Hypothalamus (tissue), 51 donors: ENCODE measurements around the gene ELOVL5.
"Not testable (repeated sequence)": the region's sequence is repeated elsewhere in the genome, so short reads cannot be mapped to it uniquely, and the experiment has no call there.

Experiments used
- DNase-seq, 51 donors: peaks; one replicate each; lab custom pipeline; 2025; lab: John Stamatoyannopoulos, UW

Gene ELOVL5

DNA sequence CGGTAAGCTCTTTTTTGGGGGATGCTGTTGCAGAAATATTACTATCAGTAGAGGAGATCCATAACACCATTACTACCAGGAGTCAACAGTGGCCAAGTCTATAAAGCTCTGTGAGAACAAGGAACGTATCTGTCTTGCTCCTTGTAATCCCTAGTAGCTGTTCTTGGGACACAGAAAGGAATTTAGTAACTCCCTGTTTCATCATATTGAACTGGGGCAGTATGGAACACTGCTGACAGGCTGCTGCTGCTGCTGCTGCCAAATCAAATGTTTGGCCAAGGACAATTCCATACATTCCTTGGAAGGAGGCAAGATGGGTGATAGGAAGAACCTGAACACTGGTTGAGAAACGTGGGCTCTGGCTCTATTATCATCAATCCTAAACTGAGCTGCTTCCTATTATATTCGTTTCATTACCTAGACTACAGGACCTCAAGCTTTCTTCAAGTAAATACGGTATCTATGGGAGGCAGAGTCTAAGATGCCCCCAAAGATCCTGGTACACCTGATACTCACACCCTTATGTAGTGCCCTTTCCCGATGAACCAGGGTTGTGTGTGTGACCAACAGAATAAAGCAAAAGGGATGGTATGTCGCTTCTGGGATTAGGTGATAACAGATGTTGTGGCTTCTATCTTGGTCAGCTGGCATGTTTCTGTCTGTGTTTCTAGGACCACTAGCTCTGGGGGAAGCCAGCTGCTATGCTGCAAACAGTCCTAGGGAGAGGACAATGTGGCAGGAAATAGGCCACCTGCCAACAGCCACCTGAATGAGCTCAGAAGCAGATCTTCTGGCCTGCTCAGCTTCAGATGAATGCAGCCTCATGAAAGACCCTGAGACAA lies 39.5 kb downstream of the ELOVL5 start:
- no peak for DNase-seq

DNA sequence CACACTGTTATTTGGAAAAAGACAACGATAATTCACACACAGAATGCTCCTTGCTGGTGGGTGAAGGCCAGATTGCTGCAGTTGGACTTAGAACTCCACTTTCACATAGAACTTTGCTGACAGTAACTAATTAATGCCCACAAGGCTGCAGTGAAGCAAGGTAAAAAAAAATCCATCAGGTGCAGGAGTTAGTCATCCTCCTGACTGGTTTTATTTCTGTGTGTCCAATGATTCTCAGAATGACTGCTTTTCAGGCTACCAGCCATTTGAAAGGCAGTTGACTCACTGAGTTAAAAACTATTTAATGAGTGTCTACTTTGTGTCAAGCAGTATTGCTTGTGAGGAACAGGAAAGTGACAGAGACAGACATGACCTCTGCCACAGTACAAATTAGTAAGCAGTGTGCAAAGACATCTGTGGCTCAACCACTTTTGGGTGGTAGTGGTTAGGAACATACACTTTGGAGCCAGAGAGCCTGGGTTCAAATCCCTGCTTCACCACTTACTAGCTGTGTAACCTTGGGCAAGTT lies 41.9 kb downstream of the ELOVL5 start:
- no peak for DNase-seq

DNA sequence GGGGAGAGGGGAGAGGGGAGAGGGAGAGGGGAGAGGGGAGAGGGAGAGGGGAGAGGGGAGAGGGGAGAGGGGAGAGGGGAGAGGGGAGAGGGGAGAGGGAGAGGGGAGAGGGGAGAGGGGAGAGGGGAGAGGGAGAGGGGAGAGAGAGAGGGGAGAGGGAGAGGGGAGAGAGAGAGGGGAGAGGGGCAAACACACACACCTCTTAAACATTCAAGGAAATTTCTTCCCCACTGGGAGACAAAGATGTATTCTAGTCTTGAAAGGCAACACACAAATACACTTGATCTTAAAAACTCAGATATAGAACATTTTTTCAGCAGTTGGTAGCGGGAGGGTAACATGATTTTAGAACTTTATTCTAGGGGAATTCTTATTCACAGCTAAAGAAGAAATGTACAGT lies 42.5 kb downstream of the ELOVL5 start:
- not testable (repeated sequence) for DNase-seq

DNA sequence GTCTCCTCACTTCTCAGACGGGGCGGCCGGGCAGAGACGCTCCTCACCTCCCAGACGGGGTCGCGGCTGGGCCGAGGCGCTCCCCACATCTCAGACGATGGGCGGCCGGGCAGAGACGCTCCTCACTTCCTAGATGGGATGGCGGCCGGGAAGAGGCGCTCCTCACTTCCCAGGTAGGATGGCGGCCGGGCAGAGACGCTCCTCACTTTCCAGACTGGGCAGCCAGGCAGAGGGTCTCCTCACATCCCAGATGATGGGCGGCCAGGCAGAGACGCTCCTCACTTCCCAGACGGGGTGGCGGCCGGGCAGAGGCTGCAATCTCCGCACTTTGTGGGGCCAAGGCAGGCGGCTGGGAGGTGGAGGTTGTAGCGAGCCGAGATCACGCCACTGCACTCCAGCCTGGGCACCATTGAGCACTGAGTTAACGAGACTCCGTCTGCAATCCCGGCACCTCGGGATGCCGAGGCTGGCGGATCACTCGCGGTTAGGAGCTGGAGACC lies 43.2 kb downstream of the ELOVL5 start:
- not testable (repeated sequence) for DNase-seq

DNA sequence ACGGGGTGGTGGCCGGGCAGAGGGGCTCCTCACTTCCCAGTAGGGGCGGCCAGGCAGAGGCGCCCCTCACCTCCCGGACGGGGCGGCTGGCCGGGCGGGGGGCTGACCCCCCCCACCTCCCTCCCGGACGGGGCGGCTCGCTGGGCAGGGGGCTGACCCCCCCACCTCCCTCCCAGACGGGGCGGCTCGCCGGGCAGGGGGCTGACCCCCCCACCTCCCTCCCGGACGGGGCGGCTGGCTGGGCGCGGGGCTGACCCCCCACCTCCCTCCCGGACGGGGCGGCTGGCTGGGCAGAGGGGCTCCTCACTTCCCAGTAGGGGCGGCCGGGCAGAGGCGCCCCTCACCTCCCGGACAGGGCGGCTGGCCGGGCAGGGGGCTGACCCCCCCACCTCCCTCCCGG lies 43.8 kb downstream of the ELOVL5 start:
- not testable (repeated sequence) for DNase-seq

DNA sequence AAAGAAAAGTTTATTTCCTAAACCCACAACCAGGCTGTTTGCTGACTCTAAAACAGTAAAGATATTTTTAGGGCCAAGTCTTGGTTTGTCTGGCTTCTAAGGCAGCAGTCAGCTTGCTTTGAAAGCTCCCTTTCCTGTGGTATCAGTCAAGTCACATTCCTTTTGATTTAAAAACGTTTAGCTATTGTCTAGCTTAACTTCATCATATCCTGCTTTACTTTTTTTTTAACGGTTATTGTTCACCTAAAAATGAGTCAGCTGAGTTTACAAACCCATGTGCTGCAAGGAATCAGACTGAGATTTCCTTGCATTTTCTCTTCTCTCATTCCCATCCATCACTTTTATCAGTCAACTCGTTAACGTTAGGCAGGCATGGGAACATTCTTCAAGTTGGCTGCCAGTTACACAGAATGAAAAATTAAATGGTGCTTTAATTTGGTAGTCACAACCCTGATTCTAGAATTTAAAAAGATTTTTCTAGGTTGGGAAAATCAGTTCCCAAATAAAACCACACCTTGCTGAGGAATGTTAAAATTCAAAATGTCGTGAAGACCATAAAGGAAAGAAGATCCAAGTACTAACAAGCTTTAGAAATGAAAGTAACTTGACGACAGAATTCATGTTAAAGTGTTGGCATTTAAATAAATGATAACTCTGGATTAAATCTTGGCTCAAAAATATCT lies 45.9 kb downstream of the ELOVL5 start:
- peak in 1 of 51 donors; percentile 34 for DNase-seq

DNA sequence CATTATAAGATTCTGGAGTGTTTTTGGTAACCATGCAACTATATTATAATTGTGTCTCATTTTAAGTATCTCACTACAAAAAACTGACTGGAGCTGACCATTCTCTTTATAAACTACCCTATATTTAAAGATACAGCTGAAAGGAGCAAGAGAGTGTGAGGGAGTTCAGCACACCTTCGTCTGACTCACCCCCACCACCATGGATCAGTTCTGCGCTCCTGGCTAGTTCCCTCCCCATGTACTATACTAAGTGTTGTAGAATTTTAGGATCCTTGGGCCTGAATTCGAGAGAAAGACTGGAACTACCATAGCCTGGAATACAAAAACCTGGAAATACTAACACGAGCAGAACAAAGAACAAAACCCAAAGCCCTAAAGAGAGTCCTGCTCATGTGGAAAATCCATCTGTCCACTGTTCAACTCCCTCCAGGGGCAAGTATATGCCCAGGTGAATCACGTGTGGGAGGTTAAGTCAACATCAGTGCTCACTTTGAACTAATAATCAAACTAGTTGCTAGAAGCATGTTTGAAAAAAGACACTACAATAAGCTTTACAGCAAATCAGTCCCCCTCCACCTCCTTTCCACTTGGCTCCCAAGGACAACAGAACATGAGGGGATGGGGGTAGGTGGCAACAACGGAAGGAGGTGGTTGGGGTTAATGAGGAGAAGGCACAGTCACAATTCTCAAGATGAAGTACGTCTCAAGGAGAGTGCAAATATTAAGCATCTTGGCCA lies 46.8 kb downstream of the ELOVL5 start:
- no peak for DNase-seq

DNA sequence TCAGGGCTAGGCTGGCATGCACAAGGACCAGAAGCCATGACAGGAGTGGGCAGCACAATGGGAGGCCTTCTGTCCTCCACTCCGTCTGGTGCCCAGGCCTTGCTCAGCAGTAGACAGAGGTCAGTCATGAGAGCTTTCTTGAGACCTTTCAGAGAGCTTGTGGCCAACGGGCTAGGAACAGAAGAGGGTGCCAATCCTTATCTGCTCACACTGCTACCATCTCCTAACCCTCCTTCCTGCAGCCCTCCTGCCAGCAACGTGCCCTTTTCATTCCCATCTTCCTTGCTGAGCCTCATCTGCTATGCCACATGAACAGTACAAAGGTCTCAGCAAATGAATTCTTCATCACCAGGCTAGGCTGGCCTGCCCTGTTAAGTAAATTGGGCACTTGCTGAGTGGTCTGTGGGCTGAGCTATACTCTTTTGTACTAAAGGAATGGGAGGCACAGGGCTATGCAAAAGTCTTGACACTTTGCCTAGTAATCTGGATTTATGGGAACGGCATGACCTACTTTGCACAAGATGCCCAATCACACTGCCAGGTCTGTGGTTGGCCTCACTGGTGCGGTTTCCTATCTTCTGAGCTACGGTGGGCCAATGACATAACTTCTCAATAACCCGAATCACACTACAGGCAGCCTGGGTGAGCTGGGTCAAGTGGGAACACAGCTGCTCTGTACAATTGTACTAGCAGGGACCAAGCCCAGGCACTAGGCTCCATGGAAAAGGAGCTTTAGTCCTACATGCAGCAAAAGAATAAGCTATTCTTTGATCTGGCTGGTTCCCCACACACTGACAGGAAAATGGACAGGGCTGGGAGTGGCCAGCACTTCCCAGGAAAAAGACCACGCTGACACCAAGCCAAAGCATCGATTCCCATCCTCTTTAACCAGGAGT lies 47.8 kb downstream of the ELOVL5 start:
- peak in 38 of 51 donors; percentile 9 to 79 (median 44) for DNase-seq

DNA sequence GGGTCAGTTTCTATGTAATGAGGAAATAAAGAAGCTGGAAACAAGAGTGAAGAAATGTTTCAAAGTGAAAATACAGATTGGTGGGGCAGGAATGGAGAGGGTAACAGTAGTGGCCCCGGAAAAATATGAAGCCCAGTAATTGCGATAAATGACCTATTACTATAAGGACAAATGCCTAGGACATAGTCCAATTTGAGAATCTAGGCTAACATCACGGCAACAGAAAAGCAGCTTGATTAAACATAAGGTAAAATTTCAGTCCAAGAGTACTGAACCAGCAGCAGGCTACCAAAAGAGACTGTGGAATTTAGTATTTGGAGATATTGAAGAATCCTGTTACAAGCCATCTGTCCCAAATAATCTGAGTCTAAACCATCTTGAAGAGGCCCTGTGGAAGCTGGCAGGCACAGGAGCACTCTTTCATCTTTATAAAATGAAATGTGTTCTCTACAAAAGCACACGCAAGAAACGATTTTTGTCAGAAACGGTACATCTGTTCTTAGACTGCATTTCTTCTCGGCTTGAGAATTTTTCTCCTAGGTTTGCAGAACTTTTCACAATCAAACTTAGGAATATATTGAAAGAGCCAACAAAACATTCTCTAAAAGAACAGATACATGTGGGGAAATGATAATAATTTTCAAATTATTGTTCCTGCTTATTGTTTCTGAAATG lies 49.3 kb downstream of the ELOVL5 start:
- DNase-seq, result peak in 1 of 51 donors; percentile 11

DNA sequence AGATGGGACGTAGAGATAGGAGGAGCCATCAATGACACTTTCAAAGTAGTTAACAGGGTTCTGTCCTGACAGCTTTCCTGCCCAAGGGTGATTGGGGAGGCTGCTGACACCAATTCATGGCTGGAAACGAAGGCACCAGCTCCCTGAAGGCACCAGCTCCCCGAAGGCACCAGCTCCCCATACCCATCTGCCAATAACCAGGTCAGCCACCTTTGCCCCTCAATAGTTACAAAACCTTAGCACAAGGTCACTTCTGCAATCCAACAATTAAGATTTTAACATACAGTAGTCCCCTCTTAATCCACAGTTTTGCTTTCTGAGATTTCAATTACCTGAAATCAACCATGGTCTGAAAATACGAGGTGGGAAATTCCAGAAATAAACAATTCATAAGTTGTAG lies 51.7 kb downstream of the ELOVL5 start:
- no peak for DNase-seq

DNA sequence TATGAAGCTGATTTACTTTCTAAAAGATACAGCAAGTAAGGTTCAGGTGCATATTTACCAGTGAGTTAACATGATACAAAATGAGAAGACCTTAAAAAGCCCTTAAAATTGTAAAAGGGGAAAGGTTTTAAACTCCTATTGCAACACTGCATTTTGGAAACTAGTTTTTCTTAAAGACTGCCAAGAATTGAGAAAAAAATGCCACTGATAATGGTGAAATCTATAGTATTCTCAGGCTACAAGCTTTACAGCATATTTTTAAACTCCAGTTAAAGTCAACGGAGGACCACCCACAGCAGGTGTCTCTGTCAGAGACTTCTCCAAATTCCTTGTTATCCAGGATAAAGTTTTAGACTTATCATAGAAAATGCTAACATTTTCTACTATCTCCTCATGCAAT lies 53.6 kb downstream of the ELOVL5 start:
- DNase-seq, result no peak

DNA sequence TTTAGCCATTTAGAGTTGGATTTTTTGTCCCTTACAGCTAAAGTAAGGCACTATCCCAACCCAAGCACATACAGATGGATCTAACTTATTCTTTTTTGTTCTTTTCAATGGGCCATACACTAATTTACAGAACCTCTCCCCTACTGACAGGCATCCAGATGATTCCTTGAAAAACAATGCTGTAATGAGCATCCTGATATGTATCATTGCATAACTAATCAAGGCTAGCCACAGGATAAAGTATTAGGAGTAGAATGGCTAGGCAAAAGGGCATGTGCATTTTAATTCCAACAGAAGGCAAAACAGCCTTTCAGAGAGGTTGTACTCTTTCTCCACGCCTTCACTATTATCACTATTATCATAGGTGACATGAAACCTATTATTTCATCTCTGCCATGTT lies 54.1 kb downstream of the ELOVL5 start:
- no peak for DNase-seq

DNA sequence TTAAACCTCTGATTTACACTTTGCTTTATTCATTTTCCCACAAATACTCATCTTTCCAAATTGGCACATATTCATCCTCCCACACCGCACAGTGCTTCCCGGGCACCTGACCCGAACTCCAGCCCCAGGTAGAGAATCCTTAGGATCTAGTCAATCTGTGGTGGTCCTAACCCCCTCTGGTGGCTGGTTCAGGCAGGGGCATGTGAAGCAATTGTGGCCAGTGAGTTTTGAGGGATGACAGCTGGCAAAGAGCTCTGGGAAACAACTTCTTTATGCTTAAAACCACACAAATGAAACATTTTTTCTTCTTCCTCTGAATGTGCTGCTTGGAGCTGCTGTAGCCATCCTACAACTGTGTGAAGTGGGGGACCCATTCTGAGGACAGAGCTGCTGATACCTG lies 54.7 kb downstream of the ELOVL5 start:
- peak in 1 of 51 donors; percentile 15 for DNase-seq

DNA sequence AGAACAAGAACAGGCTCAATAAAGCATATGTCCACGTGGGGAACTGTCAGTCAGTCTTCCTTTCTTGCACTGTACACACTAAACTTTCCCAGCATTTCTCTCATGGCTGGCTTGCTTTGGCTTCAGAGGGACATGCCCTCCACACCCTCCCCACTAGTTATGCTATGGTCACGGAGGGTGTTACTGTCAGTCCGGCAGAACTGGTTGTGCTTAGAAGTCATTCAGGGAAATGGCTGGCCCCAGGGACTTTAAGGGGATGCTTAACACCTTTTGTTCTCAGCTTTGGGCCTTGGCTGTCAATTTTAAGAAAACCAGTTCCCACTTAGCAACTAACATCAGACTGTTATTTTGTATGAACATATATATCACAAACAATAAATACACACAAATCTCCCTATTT lies 55.1 kb downstream of the ELOVL5 start:
- DNase-seq, result no peak

DNA sequence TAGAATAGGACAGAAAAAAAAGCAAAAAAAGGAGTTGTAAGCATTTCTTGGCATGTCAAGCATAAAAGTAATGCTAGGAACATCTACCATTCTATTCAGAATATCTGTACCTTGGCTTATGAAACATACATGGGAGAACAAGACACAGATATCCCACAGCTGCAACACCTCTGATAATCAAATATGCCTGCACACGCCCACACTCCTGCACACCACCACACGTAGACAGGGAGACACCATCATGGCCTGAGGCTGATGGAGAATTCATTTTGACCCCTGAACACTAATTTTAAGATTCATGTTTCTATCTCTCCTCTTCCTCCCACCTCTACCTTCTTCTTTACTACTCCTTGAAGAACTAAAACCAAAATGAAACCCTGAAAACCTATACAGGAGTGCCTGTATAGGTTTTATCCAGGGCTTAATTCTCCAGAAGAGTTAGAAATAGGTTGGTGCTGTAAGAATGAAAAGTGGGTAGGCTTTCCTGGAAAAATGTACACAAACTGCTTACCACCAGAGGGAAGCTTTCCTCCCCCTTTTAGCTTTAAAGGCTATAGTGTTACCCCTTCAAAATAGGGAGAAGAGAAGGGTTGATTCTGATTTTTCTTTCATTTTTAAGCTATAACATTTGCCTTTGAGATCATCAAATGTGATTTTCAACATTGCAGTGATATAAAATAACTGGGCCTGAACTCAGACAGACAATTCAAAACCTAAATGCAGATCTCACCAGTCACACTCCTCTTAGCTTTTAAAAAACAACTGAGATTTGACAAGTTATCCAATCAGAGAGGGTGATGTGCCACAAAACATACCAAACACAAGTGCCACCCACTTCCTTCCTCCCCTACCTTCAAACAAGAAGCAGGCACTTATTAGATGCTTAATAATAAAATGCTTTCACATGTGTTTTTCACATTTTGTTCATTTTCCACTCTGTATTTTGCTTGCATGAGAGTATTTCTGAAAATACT lies 57.9 kb downstream of the ELOVL5 start:
- DNase-seq, result no peak

DNA sequence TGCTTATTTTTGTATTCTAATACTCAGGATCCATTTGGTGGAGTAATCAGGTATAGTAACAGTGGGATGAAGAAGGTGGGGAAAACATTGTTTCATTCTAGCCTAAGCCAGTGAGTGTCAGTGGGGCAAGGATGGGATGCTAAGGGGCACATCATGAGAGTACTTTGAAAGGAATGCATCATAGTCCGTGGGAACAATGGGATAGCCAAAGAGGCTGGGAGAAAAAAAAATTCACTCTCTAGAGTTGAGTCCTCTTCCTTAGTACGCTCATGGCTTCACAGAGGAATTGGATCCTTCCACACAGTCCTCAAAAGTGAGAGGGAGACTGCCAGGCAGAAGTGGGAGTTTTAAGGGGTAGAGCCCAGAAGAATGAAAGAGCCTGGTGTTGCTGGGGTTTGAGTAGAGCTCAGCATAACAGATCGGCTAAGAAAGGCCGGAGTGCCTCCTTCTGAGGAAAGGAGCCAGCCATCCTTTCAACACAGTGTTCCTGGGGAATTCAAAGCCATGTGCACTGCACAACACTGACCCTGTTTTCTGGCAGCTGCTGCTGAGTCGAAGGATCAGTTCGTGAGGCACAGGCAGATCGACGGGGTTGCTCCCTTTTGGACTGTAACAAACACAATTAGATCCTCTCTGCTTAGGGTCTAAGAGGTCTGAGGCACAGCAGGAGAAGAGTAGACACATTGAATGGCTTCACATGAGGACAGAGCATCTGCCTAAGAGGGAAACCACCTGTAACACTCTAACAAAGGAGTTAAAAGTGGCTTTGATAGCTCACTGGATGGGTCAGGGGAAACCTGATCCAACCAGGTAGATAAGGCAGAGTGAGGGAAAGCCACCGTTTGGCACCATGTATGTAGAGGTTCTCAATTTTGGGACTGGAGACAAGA lies 61.2 kb downstream of the ELOVL5 start:
- peak in 32 of 51 donors; percentile 8 to 71 (median 36) for DNase-seq

DNA sequence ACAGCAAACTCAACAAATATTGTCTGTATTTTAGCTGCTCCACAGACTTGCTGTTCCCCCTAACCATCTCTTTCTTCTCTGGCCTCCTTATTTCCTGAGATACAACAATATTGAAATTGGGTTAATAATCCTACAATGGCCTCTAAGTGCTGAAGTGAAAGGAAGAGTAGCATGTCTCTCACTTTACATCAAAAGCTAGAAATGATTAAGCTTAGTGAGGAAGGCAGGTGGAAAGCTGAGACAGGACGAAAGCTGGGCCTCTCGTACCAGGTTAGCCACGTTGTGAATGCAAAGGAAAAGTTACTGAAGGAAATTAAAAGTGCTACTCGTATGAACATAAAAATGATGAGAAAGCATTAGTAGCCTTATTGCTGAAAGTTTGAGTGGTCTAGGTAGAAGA lies 63.8 kb downstream of the ELOVL5 start:
- no peak for DNase-seq
